Measurements from ENCODE around the gene DOCK1. TPM values are rescaled to one million over a fixed set of nuclear protein-coding genes. Genes with fewer than 3 reads are reported as not detected.

The DOCK1 gene
- total RNA-seq, 1 donor from 2014 or later, result 72.6 TPM

DNA sequence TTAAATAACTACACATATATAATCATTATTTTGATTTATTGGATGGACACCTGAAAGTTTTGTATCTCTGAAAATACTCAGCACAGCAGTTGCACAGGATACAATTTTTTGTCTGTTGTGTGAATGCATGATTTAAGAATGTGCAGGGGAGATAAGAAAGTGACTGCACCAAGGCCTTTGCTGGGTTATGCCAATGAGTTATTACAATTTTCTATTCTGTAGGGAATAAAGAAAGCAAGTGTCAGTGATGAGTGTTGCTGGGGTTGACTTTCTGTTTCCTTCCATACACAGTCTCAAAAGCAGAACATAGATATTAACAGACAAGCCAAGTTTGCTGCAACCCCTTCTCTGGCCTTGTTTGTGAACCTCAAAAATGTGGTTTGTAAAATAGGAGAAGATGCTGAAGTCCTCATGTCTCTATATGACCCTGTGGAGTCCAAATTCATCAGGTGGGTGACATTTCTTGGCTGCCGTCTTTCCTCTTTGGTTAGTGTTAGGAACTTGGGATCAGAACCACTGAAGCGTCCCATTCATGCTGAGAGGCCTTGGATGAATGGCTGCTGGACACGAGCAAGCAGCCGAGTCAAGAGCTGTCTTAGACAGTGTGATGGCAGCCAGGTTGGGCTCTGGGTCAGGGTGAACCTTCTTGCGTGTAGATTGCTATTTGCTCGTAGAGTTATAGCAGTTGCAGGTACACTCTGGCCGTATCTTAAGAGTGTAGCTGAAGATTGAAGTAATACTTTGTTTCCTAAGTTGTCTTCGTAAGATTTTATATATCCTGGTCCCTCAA, 92.8 kb downstream of the DOCK1 start:
- Histone ChIP-seq H3K9me3 (ENCODE audit: low read depth) (no peaks in the 10 kb centered on the region), H3K4me2 (no peak overlapping the region), H3K79me2 (ENCODE audit: low read depth) (no peaks in the 10 kb centered on the region), H3K36me3 (no peaks in the 10 kb centered on the region), H3K9ac (no peak overlapping the region), H3K4me1 (no peaks in the 10 kb centered on the region), H3K4me3 (no peak overlapping the region), H3K27me3 (no peaks in the 10 kb centered on the region), H3K27ac (no peak overlapping the region), H4K20me1 (ENCODE audit: low read depth) (no peaks in the 10 kb centered on the region), H2AFZ (replicated peaks) (no peak overlapping the region), H3F3A (ENCODE audit: low read depth) (no peaks in the 10 kb centered on the region)
- Mint-ChIP-seq H3K27me3 (ENCODE audit: insufficient read depth, low read depth) (no peaks in the 10 kb centered on the region), H3K4me1 (no peaks in the 10 kb centered on the region), H3K9me3 (peaks cover 9% of the 10 kb centered on the region), H3K27ac (no peak overlapping the region), H3K4me3 (no peak overlapping the region), H3K36me3 (peaks cover 51% of the 10 kb centered on the region)
- TF ChIP-seq EZH2phosphoT487 (IDR thresholded peaks at IDR 0.05), result no peak
- TF ChIP-seq EZH2 (IDR thresholded peaks at IDR 0.05), result no peak
- TF ChIP-seq, protein P1, sequence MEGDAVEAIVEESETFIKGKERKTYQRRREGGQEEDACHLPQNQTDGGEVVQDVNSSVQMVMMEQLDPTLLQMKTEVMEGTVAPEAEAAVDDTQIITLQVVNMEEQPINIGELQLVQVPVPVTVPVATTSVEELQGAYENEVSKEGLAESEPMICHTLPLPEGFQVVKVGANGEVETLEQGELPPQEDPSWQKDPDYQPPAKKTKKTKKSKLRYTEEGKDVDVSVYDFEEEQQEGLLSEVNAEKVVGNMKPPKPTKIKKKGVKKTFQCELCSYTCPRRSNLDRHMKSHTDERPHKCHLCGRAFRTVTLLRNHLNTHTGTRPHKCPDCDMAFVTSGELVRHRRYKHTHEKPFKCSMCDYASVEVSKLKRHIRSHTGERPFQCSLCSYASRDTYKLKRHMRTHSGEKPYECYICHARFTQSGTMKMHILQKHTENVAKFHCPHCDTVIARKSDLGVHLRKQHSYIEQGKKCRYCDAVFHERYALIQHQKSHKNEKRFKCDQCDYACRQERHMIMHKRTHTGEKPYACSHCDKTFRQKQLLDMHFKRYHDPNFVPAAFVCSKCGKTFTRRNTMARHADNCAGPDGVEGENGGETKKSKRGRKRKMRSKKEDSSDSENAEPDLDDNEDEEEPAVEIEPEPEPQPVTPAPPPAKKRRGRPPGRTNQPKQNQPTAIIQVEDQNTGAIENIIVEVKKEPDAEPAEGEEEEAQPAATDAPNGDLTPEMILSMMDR (IDR thresholded peaks at IDR 0.05), result no peak
- no peak for DNase-seq (ENCODE audit: low spot score)

DNA sequence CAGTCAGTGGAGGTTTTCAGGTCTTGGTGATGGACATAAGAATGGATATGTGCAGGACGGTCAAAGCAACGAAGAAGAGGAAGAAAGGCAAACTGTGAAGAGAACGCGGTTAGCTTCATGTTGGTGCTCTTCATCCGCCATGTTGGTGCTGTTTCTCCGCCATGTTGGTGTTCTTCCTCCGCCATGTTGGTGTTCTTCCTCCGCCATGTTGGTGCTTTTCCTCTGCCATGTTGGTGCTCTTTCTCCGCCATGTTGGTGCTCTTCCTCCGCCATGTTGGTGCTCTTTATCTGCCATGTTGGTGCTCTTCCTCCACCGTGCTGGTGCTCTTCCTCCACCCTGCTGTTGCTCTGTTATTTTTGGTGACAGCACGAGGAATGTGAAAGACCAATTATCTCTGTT, 95.4 kb downstream of the DOCK1 start:
- Mint-ChIP-seq H3K27ac (no peak overlapping the region), H3K27me3 (ENCODE audit: insufficient read depth, low read depth) (no peaks in the 10 kb centered on the region), H3K36me3 (peaks cover 42% of the 10 kb centered on the region), H3K4me1 (no peaks in the 10 kb centered on the region), H3K4me3 (no peak overlapping the region), H3K9me3 (peaks cover 4% of the 10 kb centered on the region)
- Histone ChIP-seq H3K4me1 (no peaks in the 10 kb centered on the region), H3K9ac (no peak overlapping the region), H3K36me3 (no peaks in the 10 kb centered on the region), H2AFZ (replicated peaks) (no peak overlapping the region), H3F3A (ENCODE audit: low read depth) (no peaks in the 10 kb centered on the region), H3K27ac (no peak overlapping the region), H4K20me1 (ENCODE audit: low read depth) (no peaks in the 10 kb centered on the region), H3K27me3 (no peaks in the 10 kb centered on the region), H3K4me3 (no peak overlapping the region), H3K79me2 (ENCODE audit: low read depth) (no peaks in the 10 kb centered on the region), H3K9me3 (ENCODE audit: low read depth) (no peaks in the 10 kb centered on the region), H3K4me2 (no peak overlapping the region)
- TF ChIP-seq, protein P1 (IDR thresholded peaks at IDR 0.05), result no peak
- no peak for TF ChIP-seq EZH2 (IDR thresholded peaks at IDR 0.05)
- TF ChIP-seq EZH2phosphoT487 (IDR thresholded peaks at IDR 0.05), result no peak
- no peak for DNase-seq (ENCODE audit: low spot score)

DNA sequence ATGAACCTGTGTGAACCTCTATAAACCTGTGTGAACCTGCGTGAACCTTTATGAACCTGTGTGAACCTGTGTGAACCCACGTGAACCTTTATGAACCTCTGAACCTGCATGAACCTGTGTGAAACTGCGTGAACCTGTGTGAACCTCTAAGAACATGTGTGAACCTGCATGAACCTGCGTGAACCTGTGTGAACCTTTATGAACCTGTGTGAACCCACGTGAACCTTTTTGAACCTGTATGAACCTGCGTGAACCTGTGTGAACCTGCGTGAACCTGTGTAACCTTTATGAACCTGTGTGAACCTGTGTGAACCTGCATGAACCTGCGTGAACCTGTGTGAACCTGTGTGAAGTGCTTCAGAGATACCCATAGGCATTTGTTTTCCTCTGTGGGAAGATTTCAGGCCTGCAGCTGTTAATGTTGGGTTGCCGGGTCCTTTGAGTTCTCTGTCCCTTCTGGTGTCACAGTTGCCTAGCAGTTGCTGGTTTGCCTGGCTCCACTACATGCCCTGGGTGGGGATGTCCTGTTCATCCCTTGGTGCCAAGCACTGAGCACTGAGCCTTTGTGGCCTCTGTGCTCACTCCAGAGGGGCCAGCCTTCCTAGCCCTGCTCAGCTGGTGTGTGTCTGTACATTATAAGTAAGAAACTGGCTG, 97.9 kb downstream of the DOCK1 start:
- DNase-seq (ENCODE audit: low spot score), result no peak
- H3K27ac Mint-ChIP-seq, result no peak overlapping the region
- Histone ChIP-seq H3F3A (ENCODE audit: low read depth) (no peaks in the 10 kb centered on the region), H3K36me3 (no peaks in the 10 kb centered on the region), H4K20me1 (ENCODE audit: low read depth) (no peaks in the 10 kb centered on the region), H2AFZ (replicated peaks) (no peak overlapping the region), H3K4me2 (no peak overlapping the region), H3K4me3 (no peak overlapping the region), H3K4me1 (no peaks in the 10 kb centered on the region), H3K27me3 (no peaks in the 10 kb centered on the region), H3K79me2 (ENCODE audit: low read depth) (no peaks in the 10 kb centered on the region), H3K9me3 (ENCODE audit: low read depth) (no peaks in the 10 kb centered on the region), H3K9ac (no peak overlapping the region), H3K27ac (no peak overlapping the region)
- H3K4me1 Mint-ChIP-seq, result no peaks in the 10 kb centered on the region
- peaks cover 4% of the 10 kb centered on the region for H3K27me3 Mint-ChIP-seq (ENCODE audit: insufficient read depth, low read depth)
- no peaks in the 10 kb centered on the region for H3K9me3 Mint-ChIP-seq
- peaks cover 27% of the 10 kb centered on the region for H3K36me3 Mint-ChIP-seq
- TF ChIP-seq, protein P1 (IDR thresholded peaks at IDR 0.05), result no peak
- TF ChIP-seq EZH2 (IDR thresholded peaks at IDR 0.05) (no peak), EZH2phosphoT487 (IDR thresholded peaks at IDR 0.05) (no peak)
- H3K4me3 Mint-ChIP-seq, result no peak overlapping the region
